ENCODE data around the gene TIMM17A. TPM values are rescaled to one million over a fixed set of nuclear protein-coding genes. Genes with fewer than 3 reads are reported as not detected.
"Not testable (repeated sequence)": the region's sequence is repeated elsewhere in the genome, so short reads cannot be mapped to it uniquely, and the experiment has no call there.

TIMM17A gene
- total and polyA plus RNA-seq, 3 experiments from 2014 or later: 31.5 to 130 (median 120) TPM

DNA sequence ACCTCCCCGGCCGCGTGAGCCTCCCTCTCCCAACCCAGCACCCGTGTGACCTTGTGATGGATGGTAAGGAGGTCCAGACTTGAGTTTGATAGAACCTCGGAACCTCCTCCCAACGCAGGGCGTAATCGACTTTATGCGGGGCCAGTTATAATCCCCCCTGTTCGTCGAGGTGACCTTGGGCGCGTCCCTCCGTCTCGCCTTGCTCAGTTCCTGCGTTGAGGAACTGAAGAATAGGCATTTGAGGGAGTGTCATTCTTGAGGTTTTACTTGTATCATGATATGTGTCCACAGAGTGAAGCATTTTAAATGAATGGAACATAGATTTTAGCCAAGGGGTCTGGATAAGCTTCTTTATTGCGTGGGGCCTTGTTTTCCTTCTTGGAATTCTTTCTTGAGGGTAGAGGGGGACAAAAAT is 433 bp downstream of the TIMM17A start:
- no peaks in the 10 kb centered on the region for H3K9me3 ChIP-seq (ENCODE audit: low read length)
- no peaks in the 10 kb centered on the region for H3K27me3 Mint-ChIP-seq
- POLR2A ChIA-PET: interaction anchor here (0.6 to 2.2 kb wide), 3 partner anchors 10 to 1093 kb away, joined by 3 to 9 read pairs (median 6); partner anchors contain the start of gene RNPEP
- H3K36me3 ChIP-seq (ENCODE audit: insufficient read depth, low read length): peaks cover 11% of the 10 kb centered on the region
- peak overlapping the region; percentile 93 to 99 (median 98) for H3K4me3 Mint-ChIP-seq
- peaks cover 22 to 32% (median 28%) of the 10 kb centered on the region in 3 donors for H3K4me1 Mint-ChIP-seq
- DNase-seq: no peak
- CTCF ChIA-PET: no interaction called here
- peaks cover 13% of the 10 kb centered on the region for H3K4me1 ChIP-seq (ENCODE audit: insufficient read depth, low read length)
- no peaks in the 10 kb centered on the region for H3K27me3 ChIP-seq (ENCODE audit: insufficient read depth, low read length, poor library complexity, severe bottlenecking)
- peak overlapping the region; percentile 94 for H3K4me3 ChIP-seq (ENCODE audit: low read length)
- H3K9me3 Mint-ChIP-seq: no peaks in the 10 kb centered on the region
- peak overlapping the region; percentile 93 to 100 (median 98) for H3K27ac Mint-ChIP-seq
- peaks cover 0 to 41% (median 3%) of the 10 kb centered on the region in 3 donors for H3K36me3 Mint-ChIP-seq
- H3K27ac ChIP-seq (ENCODE audit: low read depth, low read length): peak overlapping the region; percentile 89

DNA sequence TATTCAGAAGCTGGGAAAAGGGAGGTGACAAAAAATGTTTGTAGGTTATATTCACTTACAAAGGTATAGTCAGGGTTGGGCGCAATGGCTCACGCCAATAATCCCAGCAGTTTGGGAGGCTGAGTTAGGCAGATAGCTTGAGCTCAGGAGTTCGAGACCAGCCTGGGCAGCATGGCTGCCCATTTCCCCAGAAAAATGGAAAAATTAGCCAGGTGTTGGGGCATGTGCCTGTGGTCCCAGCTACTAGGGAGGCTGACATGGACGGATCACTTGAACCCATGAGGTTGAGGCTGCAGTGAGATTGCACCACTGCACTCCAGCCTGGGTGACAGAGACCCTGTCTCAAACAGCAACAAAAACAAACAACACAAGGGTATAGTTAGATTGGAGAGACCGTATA is 3.0 kb downstream of the TIMM17A start:
- Histone ChIP-seq H3K36me3 (ENCODE audit: insufficient read depth, low read length) (peaks cover 14% of the 10 kb centered on the region), H3K27me3 (ENCODE audit: insufficient read depth, low read length, poor library complexity, severe bottlenecking) (no peaks in the 10 kb centered on the region), H3K9me3 (ENCODE audit: low read length) (no peaks in the 10 kb centered on the region), H3K4me1 (ENCODE audit: insufficient read depth, low read length) (peaks cover 13% of the 10 kb centered on the region), H3K27ac (ENCODE audit: low read depth, low read length) (no peak overlapping the region), H3K4me3 (ENCODE audit: low read length) (no peak overlapping the region)
- Mint-ChIP-seq H3K27me3 (no peaks in the 10 kb centered on the region), H3K4me3 (peak overlapping the region in 1 of 7 donors; percentile 71), H3K9me3 (no peaks in the 10 kb centered on the region), H3K36me3 (peaks cover 0 to 60% (median 7%) of the 10 kb centered on the region in 3 donors), H3K4me1 (peaks cover 22 to 32% (median 28%) of the 10 kb centered on the region in 3 donors), H3K27ac (peak overlapping the region in 2 of 8 donors; percentile 37 to 38)
- ChIA-PET POLR2A (no interaction called here), CTCF (interaction anchor here (1.4 kb wide), 1 partner anchor 62 kb away, joined by 4 read pairs; no protein-coding TSS in a partner anchor)
- DNase-seq: no peak

DNA sequence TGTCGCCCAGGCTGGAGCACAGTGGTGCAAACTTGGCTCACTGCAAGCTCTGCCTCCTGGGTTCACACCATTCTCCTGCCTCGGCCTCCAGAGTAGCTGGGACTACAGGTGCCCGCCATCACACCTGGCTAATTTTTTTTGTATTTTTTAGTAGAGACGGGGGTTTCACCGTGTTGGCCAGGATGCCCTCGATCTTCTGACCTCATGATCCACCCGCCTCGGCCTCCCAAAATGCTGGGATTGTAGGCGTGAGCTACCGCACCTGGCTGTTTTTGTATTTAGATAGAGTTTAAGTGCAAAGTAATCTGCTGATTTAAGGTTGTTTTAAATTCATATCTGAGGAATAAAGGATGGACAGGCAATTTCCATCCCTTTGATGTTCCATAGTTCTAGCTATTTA is 7.1 kb downstream of the TIMM17A start:
- H3K4me1 Mint-ChIP-seq; H3K27ac ChIP-seq (ENCODE audit: low read depth, low read length); H3K4me3 Mint-ChIP-seq; H3K4me3 ChIP-seq (ENCODE audit: low read length); H3K9me3 ChIP-seq (ENCODE audit: low read length); H3K9me3 Mint-ChIP-seq; H3K27me3 Mint-ChIP-seq; H3K4me1 ChIP-seq (ENCODE audit: insufficient read depth, low read length); H3K27ac Mint-ChIP-seq; DNase-seq; H3K27me3 ChIP-seq (ENCODE audit: insufficient read depth, low read length, poor library complexity, severe bottlenecking): not testable (repeated sequence)
- ChIA-PET CTCF (interaction anchor here (0.8 to 3.0 kb wide), 4 partner anchors 9 to 67 kb away, joined by 3 to 16 read pairs (median 3); no protein-coding TSS in a partner anchor), POLR2A (interaction anchor here (0.6 kb wide), 1 partner anchor 120 kb away, joined by 3 read pairs; no protein-coding TSS in a partner anchor)
- peaks cover 42% of the 10 kb centered on the region for H3K36me3 ChIP-seq (ENCODE audit: insufficient read depth, low read length)
- H3K36me3 Mint-ChIP-seq: peaks cover 0 to 73% (median 23%) of the 10 kb centered on the region in 3 donors

DNA sequence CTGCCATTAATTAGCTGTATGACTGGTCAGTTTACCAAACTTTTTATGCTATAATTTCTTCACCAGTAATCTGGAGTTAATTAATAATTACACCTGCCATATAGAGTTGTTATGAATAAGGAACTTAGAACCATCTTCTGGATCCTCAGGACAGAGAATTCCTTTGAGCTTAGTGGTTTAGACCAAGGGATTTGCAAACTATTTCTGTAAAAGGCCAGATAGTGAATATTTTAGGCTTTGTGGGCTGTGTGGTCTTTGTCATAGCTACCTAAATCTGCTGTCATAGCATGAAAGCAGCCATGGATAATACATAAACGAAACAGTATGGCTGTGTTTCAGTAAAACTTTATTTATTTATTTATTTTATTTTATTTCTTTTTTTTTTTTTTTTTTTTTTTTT is 9.0 kb downstream of the TIMM17A start:
- peaks cover 0 to 73% (median 22%) of the 10 kb centered on the region in 3 donors for H3K36me3 Mint-ChIP-seq
- no peaks in the 10 kb centered on the region for H3K9me3 Mint-ChIP-seq
- no peak overlapping the region for H3K27ac Mint-ChIP-seq
- CTCF ChIA-PET: interaction anchor here (3.0 kb wide), 1 partner anchor 69 kb away, joined by 16 read pairs; no protein-coding TSS in a partner anchor
- Histone ChIP-seq H3K27ac (ENCODE audit: low read depth, low read length) (no peak overlapping the region), H3K4me3 (ENCODE audit: low read length) (no peak overlapping the region), H3K36me3 (ENCODE audit: insufficient read depth, low read length) (peaks cover 43% of the 10 kb centered on the region), H3K27me3 (ENCODE audit: insufficient read depth, low read length, poor library complexity, severe bottlenecking) (no peaks in the 10 kb centered on the region), H3K9me3 (ENCODE audit: low read length) (no peaks in the 10 kb centered on the region), H3K4me1 (ENCODE audit: insufficient read depth, low read length) (no peaks in the 10 kb centered on the region)
- H3K4me3 Mint-ChIP-seq: no peak overlapping the region
- POLR2A ChIA-PET: no interaction called here
- DNase-seq: no peak
- no peaks in the 10 kb centered on the region for H3K27me3 Mint-ChIP-seq
- H3K4me1 Mint-ChIP-seq: no peaks in the 10 kb centered on the region

DNA sequence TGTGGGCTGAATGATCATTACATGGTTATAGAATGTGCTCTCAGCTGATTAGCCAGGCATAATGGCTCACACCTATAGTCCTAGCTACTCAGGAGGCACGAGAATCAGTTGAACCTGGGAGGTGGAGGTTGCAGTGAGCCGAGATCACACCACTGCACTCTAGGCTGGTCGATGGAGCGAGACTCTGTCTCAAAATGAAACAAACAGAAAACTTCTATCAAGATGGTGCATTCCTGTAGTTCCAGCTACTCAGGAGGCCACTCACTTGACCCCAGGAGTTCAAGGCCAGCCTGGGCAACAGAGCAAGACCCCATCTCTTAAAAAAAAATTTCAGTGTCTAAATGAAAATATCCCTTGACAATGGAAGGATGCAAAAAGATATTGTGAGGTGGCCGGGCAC is 10.9 kb downstream of the TIMM17A start:
- H3K36me3 ChIP-seq (ENCODE audit: insufficient read depth, low read length): peaks cover 56% of the 10 kb centered on the region
- no peaks in the 10 kb centered on the region for H3K4me1 ChIP-seq (ENCODE audit: insufficient read depth, low read length)
- Mint-ChIP-seq H3K36me3 (peaks cover 0 to 80% (median 31%) of the 10 kb centered on the region in 3 donors), H3K4me3 (no peak overlapping the region), H3K9me3 (no peaks in the 10 kb centered on the region), H3K27me3 (no peaks in the 10 kb centered on the region), H3K27ac (no peak overlapping the region), H3K4me1 (no peaks in the 10 kb centered on the region)
- no peaks in the 10 kb centered on the region for H3K9me3 ChIP-seq (ENCODE audit: low read length)
- no peak overlapping the region for H3K27ac ChIP-seq (ENCODE audit: low read depth, low read length)
- no peak overlapping the region for H3K4me3 ChIP-seq (ENCODE audit: low read length)
- CTCF ChIA-PET: no interaction called here
- POLR2A ChIA-PET: interaction anchor here (1.2 kb wide), 1 partner anchor 11 kb away, joined by 6 read pairs; the partner anchor contains the start of gene TIMM17A
- no peaks in the 10 kb centered on the region for H3K27me3 ChIP-seq (ENCODE audit: insufficient read depth, low read length, poor library complexity, severe bottlenecking)
- DNase-seq: no peak

DNA sequence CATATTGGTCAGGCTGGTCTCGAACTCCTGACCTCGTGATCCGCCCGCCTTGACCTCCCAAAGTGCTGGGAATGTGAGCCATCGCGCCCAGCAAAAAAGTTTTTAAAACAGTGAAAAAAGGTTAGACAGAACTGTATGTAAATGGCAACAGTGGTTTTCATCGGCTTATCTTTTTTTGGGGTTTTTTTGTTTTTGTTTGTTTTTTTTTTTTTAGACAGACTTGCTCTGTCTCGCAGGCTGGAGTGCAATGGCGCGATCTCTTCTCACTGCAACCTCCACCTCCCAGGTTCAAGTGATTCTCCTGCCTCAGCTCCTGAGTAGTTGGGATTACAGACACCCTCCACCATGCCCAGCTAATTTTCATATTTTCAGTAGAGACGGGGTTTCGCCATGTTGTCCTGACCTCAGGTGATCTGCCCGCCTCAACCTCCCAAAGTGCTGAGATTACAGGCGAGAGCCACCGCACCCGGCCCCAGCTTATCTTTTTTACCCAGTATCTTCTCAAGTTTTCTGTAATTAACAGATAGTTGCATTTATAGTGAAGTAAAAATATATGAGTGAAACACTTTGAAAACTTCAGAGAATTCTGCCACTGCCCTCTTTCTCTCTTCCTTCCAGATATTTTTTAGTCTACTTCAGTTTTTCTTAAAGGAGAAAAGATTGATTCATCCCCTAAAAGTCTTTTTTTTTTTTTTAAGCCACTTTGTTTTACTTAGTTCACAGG is 13.1 kb downstream of the TIMM17A start:
- Mint-ChIP-seq H3K4me3 (no peak overlapping the region), H3K27ac (no peak overlapping the region), H3K36me3 (peaks cover 0 to 64% (median 26%) of the 10 kb centered on the region in 3 donors), H3K9me3 (no peaks in the 10 kb centered on the region), H3K4me1 (peaks cover 0 to 3% (median 0%) of the 10 kb centered on the region in 3 donors), H3K27me3 (no peaks in the 10 kb centered on the region)
- POLR2A ChIA-PET: no interaction called here
- Histone ChIP-seq H3K27ac (ENCODE audit: low read depth, low read length) (no peak overlapping the region), H3K36me3 (ENCODE audit: insufficient read depth, low read length) (peaks cover 53% of the 10 kb centered on the region), H3K27me3 (ENCODE audit: insufficient read depth, low read length, poor library complexity, severe bottlenecking) (no peaks in the 10 kb centered on the region), H3K4me3 (ENCODE audit: low read length) (no peak overlapping the region), H3K9me3 (ENCODE audit: low read length) (no peaks in the 10 kb centered on the region), H3K4me1 (ENCODE audit: insufficient read depth, low read length) (no peaks in the 10 kb centered on the region)
- DNase-seq: no peak
- CTCF ChIA-PET: interaction anchor here (1.1 to 1.9 kb wide), 2 partner anchors 72 to 409 kb away, joined by 3 to 17 read pairs; no protein-coding TSS in a partner anchor

DNA sequence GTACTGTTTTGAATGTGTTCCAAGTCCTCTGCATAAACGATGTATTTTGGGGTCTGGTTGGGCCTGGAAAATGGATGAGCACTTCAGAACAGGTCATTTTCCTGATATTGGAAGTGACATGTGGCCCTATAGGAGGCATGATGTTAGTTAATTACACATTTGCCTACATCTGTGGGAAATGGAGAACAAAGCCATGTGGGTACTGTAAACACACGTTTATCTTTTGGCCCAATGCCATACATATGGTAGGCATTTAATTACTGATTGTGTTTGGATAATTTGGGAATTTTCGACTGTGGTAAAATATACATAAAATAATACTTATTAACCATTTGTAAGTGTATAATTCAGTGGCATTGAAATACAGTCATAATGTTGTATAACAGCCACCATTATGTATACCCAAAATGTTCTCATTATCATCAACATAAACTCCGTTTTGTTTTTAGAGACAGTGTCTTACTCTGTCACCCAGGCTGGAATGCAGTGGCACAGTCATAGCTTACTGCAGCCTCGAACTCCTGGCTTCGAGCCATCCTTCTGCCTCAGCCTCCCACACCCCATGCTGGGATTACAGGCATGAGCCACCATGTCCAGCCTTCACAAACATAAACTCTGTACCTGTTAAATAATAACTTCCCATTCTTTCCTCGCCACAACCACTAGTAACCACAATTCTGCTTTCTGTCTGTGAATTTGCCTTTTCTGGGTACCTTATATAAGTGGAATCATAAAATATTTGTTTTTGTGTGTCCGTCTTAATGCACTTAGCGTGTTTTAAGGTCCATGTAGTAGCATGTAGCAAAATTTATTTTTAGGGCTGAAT is 15.2 kb downstream of the TIMM17A start:
- H3K27me3 Mint-ChIP-seq: no peaks in the 10 kb centered on the region

More for the DNA sequence above, 15.2 kb downstream of the TIMM17A start:
- Mint-ChIP-seq H3K27ac (peak overlapping the region in 2 of 8 donors; percentile 0 to 36), H3K36me3 (peaks cover 0 to 49% (median 20%) of the 10 kb centered on the region in 3 donors), H3K4me3 (no peak overlapping the region), H3K9me3 (no peaks in the 10 kb centered on the region), H3K4me1 (peaks cover 0 to 3% (median 0%) of the 10 kb centered on the region in 3 donors)
- H3K27me3 ChIP-seq (ENCODE audit: insufficient read depth, low read length, poor library complexity, severe bottlenecking): no peaks in the 10 kb centered on the region
- H3K9me3 ChIP-seq (ENCODE audit: low read length): no peaks in the 10 kb centered on the region
- ChIA-PET CTCF (interaction anchor here (0.9 to 4.0 kb wide), 3 partner anchors 8 to 79 kb away, joined by 3 to 48 read pairs (median 3); no protein-coding TSS in a partner anchor), POLR2A (no interaction called here)
- DNase-seq: no peak
- no peak overlapping the region for H3K27ac ChIP-seq (ENCODE audit: low read depth, low read length)
- H3K4me3 ChIP-seq (ENCODE audit: low read length): no peak overlapping the region
- no peaks in the 10 kb centered on the region for H3K4me1 ChIP-seq (ENCODE audit: insufficient read depth, low read length)
- H3K36me3 ChIP-seq (ENCODE audit: insufficient read depth, low read length): peaks cover 37% of the 10 kb centered on the region
